OCI-LY1 (cell line): ENCODE measurements around the gene RUNX3.

ENCODE experiments used
- H2AFZ ChIP-seq: fragments of 200-600 bp; sonication (generic), shearing (Covaris generic); 2 replicates; pipeline ENCODE4 v1.6.0; 2014; ENCODE audit warnings: antibody characterized with exemption, mild to moderate bottlenecking, low read length
- H3F3A ChIP-seq: fragments of 200-600 bp; sonication (generic), shearing (Covaris generic); 2 replicates; pipeline ENCODE4 v1.6.0; 2014; ENCODE audit warnings: mild to moderate bottlenecking, antibody characterized with exemption, low read length, moderate library complexity; ENCODE audit not compliant: insufficient read depth
- H3K27ac ChIP-seq: fragments of 200-600 bp; sonication (generic); 2 replicates; pipeline ENCODE4 v1.5.1; 2014; ENCODE audit warnings: low read length, mixed run types, mild to moderate bottlenecking, low read depth; ENCODE audit not compliant: poor library complexity, severe bottlenecking
- H3K27me3 ChIP-seq: fragments of 200-600 bp; sonication (generic); 2 replicates; pipeline ENCODE4 v1.6.0; 2014; ENCODE audit warnings: antibody characterized with exemption, mild to moderate bottlenecking, low read length, moderate library complexity; ENCODE audit not compliant: insufficient read depth
- H3K36me3 ChIP-seq: fragments of 200-600 bp; sonication (generic); 2 replicates; pipeline ENCODE4 v1.6.1; 2014; ENCODE audit warnings: mild to moderate bottlenecking, antibody characterized with exemption, low read length, moderate library complexity, mixed read lengths; ENCODE audit not compliant: insufficient read depth
- H3K4me1 ChIP-seq: fragments of 200-600 bp; sonication (generic); 2 replicates; pipeline ENCODE4 v1.5.1; 2014; ENCODE audit warnings: mild to moderate bottlenecking, low read length, moderate library complexity; ENCODE audit not compliant: insufficient read depth, severe bottlenecking
- H3K4me2 ChIP-seq: fragments of 200-600 bp; sonication (generic), shearing (Covaris generic); 2 replicates; pipeline ENCODE4 v1.6.1; 2014; ENCODE audit warnings: low read length
- H3K4me3 ChIP-seq: fragments of 200-600 bp; sonication (generic); 2 replicates; pipeline ENCODE4 v1.5.1; 2014; ENCODE audit warnings: low read length, low read depth, mild to moderate bottlenecking, mixed read lengths; ENCODE audit not compliant: poor library complexity, severe bottlenecking
- H3K79me2 ChIP-seq: fragments of 200-600 bp; shearing (Covaris generic); 2 replicates; pipeline ENCODE4 v1.6.1; 2016; ENCODE audit warnings: mixed run types, low read length, mixed read lengths; ENCODE audit not compliant: insufficient read depth
- H3K9ac ChIP-seq: fragments of 200-600 bp; sonication (generic), shearing (Covaris generic); 2 replicates; pipeline ENCODE4 v1.6.1; 2014; ENCODE audit warnings: mild to moderate bottlenecking, low read length, mixed read lengths
- H3K9me2 ChIP-seq: fragments of 200-600 bp; sonication (generic), shearing (Covaris generic); 2 replicates; pipeline ENCODE4 v1.6.1; 2014; ENCODE audit warnings: low read depth, mild to moderate bottlenecking, low read length, mixed read lengths
- H3K9me3 ChIP-seq: fragments of 200-600 bp; shearing (Covaris generic); 2 replicates; pipeline ENCODE4 v1.6.1; 2014; ENCODE audit warnings: low read length, mixed read lengths
- H4K20me1 ChIP-seq: fragments of 200-600 bp; sonication (generic), shearing (Covaris generic); 2 replicates; pipeline ENCODE4 v1.6.0; 2016; ENCODE audit warnings: mild to moderate bottlenecking, low read length; ENCODE audit not compliant: insufficient read depth
- CTCF ChIP-seq: fragments of 200-600 bp; sonication (generic), shearing (Covaris generic); IDR thresholded peaks from 2 replicates; pipeline ENCODE4 v1.5.1; 2017; ENCODE audit warnings: mild to moderate bottlenecking, antibody characterized with exemption, low read length, moderate library complexity, mixed read lengths
- EZH2 ChIP-seq: fragments of 200-600 bp; sonication (generic), shearing (Covaris generic); IDR thresholded peaks from 2 replicates; pipeline ENCODE4 v1.8.0; 2017; ENCODE audit warnings: borderline replicate concordance, mixed run types, mild to moderate bottlenecking, antibody characterized with exemption, low read length, moderate library complexity, mixed read lengths

The RUNX3 gene

GRCh38 chr1:24967555-24967954 lies 37.5 kb upstream of the RUNX3 start:
- no peaks in the 10 kb centered on the region for H3F3A ChIP-seq
- no peaks in the 10 kb centered on the region for H3K79me2 ChIP-seq
- peaks cover 12% of the 10 kb centered on the region for H3K4me1 ChIP-seq
- H3K27ac ChIP-seq: no peak overlapping the region
- H2AFZ ChIP-seq: no peak overlapping the region
- peaks cover 7% of the 10 kb centered on the region for H3K27me3 ChIP-seq
- H3K9me2 ChIP-seq: no peaks in the 10 kb centered on the region
- TF ChIP-seq CTCF (no peak), EZH2 (no peak)
- no peak overlapping the region for H3K9ac ChIP-seq
- H3K9me3 ChIP-seq: no peaks in the 10 kb centered on the region
- no peak overlapping the region for H3K4me3 ChIP-seq
- H3K36me3 ChIP-seq: no peaks in the 10 kb centered on the region
- no peak overlapping the region for H3K4me2 ChIP-seq
- H4K20me1 ChIP-seq: no peaks in the 10 kb centered on the region

- TF ChIP-seq CTCF: no peak
- TF ChIP-seq EZH2: no peak
- peaks cover 5% of the 10 kb centered on the region for H3K27me3 ChIP-seq
- H3K27ac ChIP-seq: no peak overlapping the region
- H3K79me2 ChIP-seq: no peaks in the 10 kb centered on the region
- no peak overlapping the region for H3K9ac ChIP-seq
- H4K20me1 ChIP-seq: no peaks in the 10 kb centered on the region
- H3K4me1 ChIP-seq: peaks cover 12% of the 10 kb centered on the region
- no peak overlapping the region for H2AFZ ChIP-seq
- H3K9me3 ChIP-seq: no peaks in the 10 kb centered on the region
- H3K4me3 ChIP-seq: no peak overlapping the region
- H3K9me2 ChIP-seq: no peaks in the 10 kb centered on the region
- H3K36me3 ChIP-seq: no peaks in the 10 kb centered on the region
- no peaks in the 10 kb centered on the region for H3F3A ChIP-seq
- H3K4me2 ChIP-seq: no peak overlapping the region
Observed at GRCh38 chr1:24966724-24967346, 36.8 kb upstream of the RUNX3 start.

- Histone ChIP-seq H3K36me3 (no peaks in the 10 kb centered on the region), H4K20me1 (no peaks in the 10 kb centered on the region), H3K4me1 (peaks cover 12% of the 10 kb centered on the region), H3K9ac (no peak overlapping the region), H2AFZ (no peak overlapping the region), H3K4me2 (no peak overlapping the region), H3K9me3 (no peaks in the 10 kb centered on the region), H3K27ac (no peak overlapping the region), H3F3A (no peaks in the 10 kb centered on the region), H3K79me2 (no peaks in the 10 kb centered on the region), H3K4me3 (no peak overlapping the region), H3K9me2 (no peaks in the 10 kb centered on the region), H3K27me3 (peaks cover 5% of the 10 kb centered on the region)
- TF ChIP-seq EZH2 (no peak), CTCF (no peak)
Observed at GRCh38 chr1:24966121-24966723, 36.1 kb upstream of the RUNX3 start.
